ENCODE data around the gene PHAF1.

PHAF1 gene

DNA sequence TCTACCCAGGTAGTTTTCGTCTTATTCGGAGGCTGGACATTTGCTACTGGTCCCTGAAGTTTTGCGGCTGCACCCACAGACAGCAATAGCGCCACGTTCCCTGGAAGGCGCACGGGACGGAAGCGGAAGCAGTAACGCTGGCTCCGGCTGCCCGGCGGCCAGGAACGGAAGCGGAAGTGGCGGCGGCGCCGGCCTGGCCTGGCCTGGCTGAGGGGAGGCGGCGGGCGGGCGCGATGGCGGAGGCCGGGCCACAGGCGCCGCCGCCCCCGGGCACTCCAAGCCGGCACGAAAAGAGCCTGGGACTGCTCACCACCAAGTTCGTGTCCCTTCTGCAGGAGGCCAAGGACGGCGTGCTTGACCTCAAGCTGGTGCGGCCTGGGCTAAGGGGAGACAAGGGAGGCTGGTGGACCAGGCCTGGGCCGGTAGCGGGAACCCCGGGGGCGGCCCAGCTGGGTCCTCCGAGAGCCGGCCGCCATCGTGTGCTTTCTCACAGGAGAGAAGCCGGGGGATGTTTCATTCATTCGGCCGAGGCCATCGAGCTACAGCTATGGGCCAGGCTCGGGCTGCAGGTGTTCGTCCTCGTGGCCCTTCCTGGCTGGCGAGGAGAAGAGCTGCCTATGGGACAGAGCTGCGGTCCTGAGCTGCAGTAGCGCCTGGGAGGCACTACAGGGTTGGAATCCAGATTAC is 82.4 kb downstream of the PHAF1 start, which contains the start of gene E2F4:
Gene E2F4, plus strand, starts transcription at position 161 of the 687 bp plus-strand sequence. Its CDS starts 73 bp downstream, at position 234.
- Histone ChIP-seq H3K27ac (replicated peaks) (peak within 1 kb of the TSS; percentile 86), H3K27me3 (ENCODE audit: insufficient read depth, poor library complexity, severe bottlenecking) (no peaks in the 10 kb centered on the region), H3K4me3 (replicated peaks; ENCODE audit: insufficient read depth, low read length) (peak within 1 kb of the TSS; percentile 98)
- TF ChIP-seq SPI1 (IDR thresholded peaks at IDR 0.05; ENCODE audit: borderline replicate concordance, low read depth) (peak; percentile 88), GABPA (IDR thresholded peaks at IDR 0.05; ENCODE audit: low read depth) (peak; percentile 90), POLR2AphosphoS5 (IDR thresholded peaks at IDR 0.05; ENCODE audit: low read depth) (peak; percentile 47)
- TF ChIP-seq, protein P1, sequence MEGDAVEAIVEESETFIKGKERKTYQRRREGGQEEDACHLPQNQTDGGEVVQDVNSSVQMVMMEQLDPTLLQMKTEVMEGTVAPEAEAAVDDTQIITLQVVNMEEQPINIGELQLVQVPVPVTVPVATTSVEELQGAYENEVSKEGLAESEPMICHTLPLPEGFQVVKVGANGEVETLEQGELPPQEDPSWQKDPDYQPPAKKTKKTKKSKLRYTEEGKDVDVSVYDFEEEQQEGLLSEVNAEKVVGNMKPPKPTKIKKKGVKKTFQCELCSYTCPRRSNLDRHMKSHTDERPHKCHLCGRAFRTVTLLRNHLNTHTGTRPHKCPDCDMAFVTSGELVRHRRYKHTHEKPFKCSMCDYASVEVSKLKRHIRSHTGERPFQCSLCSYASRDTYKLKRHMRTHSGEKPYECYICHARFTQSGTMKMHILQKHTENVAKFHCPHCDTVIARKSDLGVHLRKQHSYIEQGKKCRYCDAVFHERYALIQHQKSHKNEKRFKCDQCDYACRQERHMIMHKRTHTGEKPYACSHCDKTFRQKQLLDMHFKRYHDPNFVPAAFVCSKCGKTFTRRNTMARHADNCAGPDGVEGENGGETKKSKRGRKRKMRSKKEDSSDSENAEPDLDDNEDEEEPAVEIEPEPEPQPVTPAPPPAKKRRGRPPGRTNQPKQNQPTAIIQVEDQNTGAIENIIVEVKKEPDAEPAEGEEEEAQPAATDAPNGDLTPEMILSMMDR (IDR thresholded peaks at IDR 0.05; ENCODE audit: insufficient read depth, low read length), result no peak
- TF ChIP-seq, protein P2, sequence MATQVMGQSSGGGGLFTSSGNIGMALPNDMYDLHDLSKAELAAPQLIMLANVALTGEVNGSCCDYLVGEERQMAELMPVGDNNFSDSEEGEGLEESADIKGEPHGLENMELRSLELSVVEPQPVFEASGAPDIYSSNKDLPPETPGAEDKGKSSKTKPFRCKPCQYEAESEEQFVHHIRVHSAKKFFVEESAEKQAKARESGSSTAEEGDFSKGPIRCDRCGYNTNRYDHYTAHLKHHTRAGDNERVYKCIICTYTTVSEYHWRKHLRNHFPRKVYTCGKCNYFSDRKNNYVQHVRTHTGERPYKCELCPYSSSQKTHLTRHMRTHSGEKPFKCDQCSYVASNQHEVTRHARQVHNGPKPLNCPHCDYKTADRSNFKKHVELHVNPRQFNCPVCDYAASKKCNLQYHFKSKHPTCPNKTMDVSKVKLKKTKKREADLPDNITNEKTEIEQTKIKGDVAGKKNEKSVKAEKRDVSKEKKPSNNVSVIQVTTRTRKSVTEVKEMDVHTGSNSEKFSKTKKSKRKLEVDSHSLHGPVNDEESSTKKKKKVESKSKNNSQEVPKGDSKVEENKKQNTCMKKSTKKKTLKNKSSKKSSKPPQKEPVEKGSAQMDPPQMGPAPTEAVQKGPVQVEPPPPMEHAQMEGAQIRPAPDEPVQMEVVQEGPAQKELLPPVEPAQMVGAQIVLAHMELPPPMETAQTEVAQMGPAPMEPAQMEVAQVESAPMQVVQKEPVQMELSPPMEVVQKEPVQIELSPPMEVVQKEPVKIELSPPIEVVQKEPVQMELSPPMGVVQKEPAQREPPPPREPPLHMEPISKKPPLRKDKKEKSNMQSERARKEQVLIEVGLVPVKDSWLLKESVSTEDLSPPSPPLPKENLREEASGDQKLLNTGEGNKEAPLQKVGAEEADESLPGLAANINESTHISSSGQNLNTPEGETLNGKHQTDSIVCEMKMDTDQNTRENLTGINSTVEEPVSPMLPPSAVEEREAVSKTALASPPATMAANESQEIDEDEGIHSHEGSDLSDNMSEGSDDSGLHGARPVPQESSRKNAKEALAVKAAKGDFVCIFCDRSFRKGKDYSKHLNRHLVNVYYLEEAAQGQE (IDR thresholded peaks at IDR 0.05; ENCODE audit: insufficient replicate concordance, low read depth), result no peak
- DNase-seq (ENCODE audit: low read depth in 1 of 2, low spot score in 1 of 2), result peak; percentile 89 to 93

DNA sequence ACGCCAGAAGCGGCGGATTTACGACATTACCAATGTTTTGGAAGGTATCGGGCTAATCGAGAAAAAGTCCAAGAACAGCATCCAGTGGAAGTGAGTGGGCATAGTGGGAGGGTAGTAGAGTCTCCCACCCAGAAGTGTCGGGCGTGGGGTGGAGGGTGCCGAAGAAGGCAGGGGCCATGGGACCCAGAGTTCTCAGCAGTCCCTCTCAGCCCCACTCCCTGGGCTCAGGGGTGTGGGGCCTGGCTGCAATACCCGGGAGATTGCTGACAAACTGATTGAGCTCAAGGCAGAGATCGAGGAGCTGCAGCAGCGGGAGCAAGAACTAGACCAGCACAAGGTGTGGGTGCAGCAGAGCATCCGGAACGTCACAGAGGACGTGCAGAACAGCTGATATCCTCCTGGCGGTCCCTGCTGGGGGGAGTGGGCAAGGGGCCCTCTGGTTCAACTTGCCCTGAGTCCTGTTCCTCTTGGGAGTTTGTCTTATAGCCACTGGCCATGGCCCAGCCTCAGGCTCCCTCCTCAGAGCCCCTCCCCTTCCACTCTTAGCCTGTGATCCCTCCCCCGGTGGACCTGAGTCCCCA is 83.1 kb downstream of the PHAF1 start:
- DNase-seq (ENCODE audit: low read depth in 1 of 2, low spot score in 1 of 2), result no peak
- H3K27ac ChIP-seq (replicated peaks), result peak overlapping the region; percentile 86
- no peaks in the 10 kb centered on the region for H3K27me3 ChIP-seq (ENCODE audit: insufficient read depth, poor library complexity, severe bottlenecking)
- peak overlapping the region; percentile 98 for H3K4me3 ChIP-seq (replicated peaks; ENCODE audit: insufficient read depth, low read length)
- no peak for TF ChIP-seq POLR2AphosphoS5 (IDR thresholded peaks at IDR 0.05; ENCODE audit: low read depth)
- no peak for TF ChIP-seq SPI1 (IDR thresholded peaks at IDR 0.05; ENCODE audit: borderline replicate concordance, low read depth)
- TF ChIP-seq, protein P1 (IDR thresholded peaks at IDR 0.05; ENCODE audit: insufficient read depth, low read length), result no peak
- TF ChIP-seq GABPA (IDR thresholded peaks at IDR 0.05; ENCODE audit: low read depth), result no peak
- TF ChIP-seq, protein P2 (IDR thresholded peaks at IDR 0.05; ENCODE audit: insufficient replicate concordance, low read depth), result no peak

DNA sequence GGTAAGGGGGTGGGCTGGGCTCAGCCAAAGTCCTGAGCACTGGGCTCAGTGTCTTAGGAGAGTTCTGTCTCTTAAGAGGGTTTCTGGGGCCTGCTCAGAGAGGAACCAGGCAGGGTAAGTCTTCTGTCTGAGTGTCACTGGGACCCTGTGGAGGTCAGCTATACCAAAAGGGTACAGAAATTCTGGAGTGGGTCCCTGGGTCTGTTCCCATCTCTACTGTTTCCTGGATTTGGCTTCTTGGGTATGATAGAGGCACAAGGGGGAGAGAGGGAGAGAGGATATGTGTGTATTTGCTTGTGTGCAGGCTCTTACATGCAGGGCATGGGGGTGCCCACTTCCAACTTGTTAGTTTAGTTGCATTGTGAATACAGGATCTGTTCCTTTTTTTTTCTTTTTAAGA is 83.8 kb downstream of the PHAF1 start:
- no peak for DNase-seq (ENCODE audit: low read depth in 1 of 2, low spot score in 1 of 2)
- Histone ChIP-seq H3K4me3 (replicated peaks; ENCODE audit: insufficient read depth, low read length) (peak overlapping the region; percentile 98), H3K27ac (replicated peaks) (no peak overlapping the region; the same call in 1 of the 2 replicates), H3K27me3 (ENCODE audit: insufficient read depth, poor library complexity, severe bottlenecking) (no peaks in the 10 kb centered on the region)
- TF ChIP-seq SPI1 (IDR thresholded peaks at IDR 0.05; ENCODE audit: borderline replicate concordance, low read depth), result no peak
- TF ChIP-seq POLR2AphosphoS5 (IDR thresholded peaks at IDR 0.05; ENCODE audit: low read depth), result no peak
- TF ChIP-seq, protein P2 (IDR thresholded peaks at IDR 0.05; ENCODE audit: insufficient replicate concordance, low read depth), result no peak
- TF ChIP-seq, protein P1 (IDR thresholded peaks at IDR 0.05; ENCODE audit: insufficient read depth, low read length), result no peak
- no peak for TF ChIP-seq GABPA (IDR thresholded peaks at IDR 0.05; ENCODE audit: low read depth)

Data from HL-60 (cell line).